A673 (cell line): ENCODE data around the gene SPATA2L. TPM values are rescaled to one million over a fixed set of nuclear protein-coding genes. Genes with fewer than 3 reads are reported as not detected.

Experiments
- BruUV-seq: library from RNA; stranded (reverse); fragments of 400-500 nt; replicated peaks from 2 replicates; lab custom pipeline; 2021; lab: Mats Ljungman, UMichigan
- CTCF ChIA-PET: fragments of 300-600 bp; sonication (Branson Sonifier 250); formaldehyde crosslinking; loops from one replicate; lab custom pipeline; 2022; ENCODE audit warnings: antibody characterized with exemption; lab: Charles Lee
- POLR2A ChIA-PET: fragments of 300-600 bp; sonication (Branson Sonifier 250); formaldehyde crosslinking; loops from one replicate; lab custom pipeline; 2022; ENCODE audit warnings: antibody characterized with exemption; ENCODE audit not compliant: low non-redundant PET; lab: Charles Lee
- DNase-seq: peaks from one replicate; pipeline ENCODE4 v3.0.0-alpha.2; 2015; ENCODE audit warnings: low spot score
- H3K27ac ChIP-seq: fragments of 200-600 bp; sonication (generic); 2 replicates; pipeline ENCODE4 v1.5.1; 2016; ENCODE audit warnings: mixed run types, low read depth, mild to moderate bottlenecking, mixed read lengths, antibody characterized with exemption, low read length; ENCODE audit not compliant: poor library complexity, severe bottlenecking
- H3K27me3 ChIP-seq: fragments of 200-600 bp; sonication (generic); replicated peaks from 2 replicates; pipeline ENCODE4 v1.6.1; 2017; ENCODE audit warnings: mixed run types, low read depth, mild to moderate bottlenecking, mixed read lengths, antibody characterized with exemption, low read length; ENCODE audit not compliant: insufficient read depth, poor library complexity
- H3K36me3 ChIP-seq: fragments of 200-600 bp; sonication (generic); 2 replicates; pipeline ENCODE4 v1.6.1; 2016; ENCODE audit warnings: mixed run types, mild to moderate bottlenecking, mixed read lengths, antibody characterized with exemption, low read length; ENCODE audit not compliant: insufficient read depth, poor library complexity, severe bottlenecking
- H3K4me1 ChIP-seq: fragments of 200-600 bp; sonication (generic); 2 replicates; pipeline ENCODE4 v1.6.1; 2017; ENCODE audit warnings: mixed run types, mild to moderate bottlenecking, mixed read lengths, antibody characterized with exemption, low read length; ENCODE audit not compliant: insufficient read depth, poor library complexity, severe bottlenecking
- H3K4me3 ChIP-seq: fragments of 200-600 bp; sonication (generic); 2 replicates; pipeline ENCODE4 v1.5.1; 2016; ENCODE audit warnings: low read depth, mixed run types, mild to moderate bottlenecking, mixed read lengths, low read length; ENCODE audit not compliant: poor library complexity, severe bottlenecking
- H3K9me3 ChIP-seq: fragments of 200-600 bp; sonication (generic); 2 replicates; pipeline ENCODE4 v1.6.1; 2016; ENCODE audit warnings: mixed run types, low read depth, mild to moderate bottlenecking, mixed read lengths, antibody characterized with exemption, low read length; ENCODE audit not compliant: poor library complexity, severe bottlenecking
- EZH2 ChIP-seq: fragments of 200-600 bp; sonication (generic); IDR thresholded peaks from 2 replicates; pipeline ENCODE4 v1.6.1; 2017; ENCODE audit warnings: borderline replicate concordance, low read depth, mild to moderate bottlenecking, mixed read lengths, antibody characterized with exemption, low read length; ENCODE audit not compliant: poor library complexity, severe bottlenecking
- intact Hi-C: fragments of 100-400 bp; cut with micrococcal nuclease; formaldehyde crosslinking; loops from one replicate; pipeline ENCODE4 v1.10.0; 2022; ENCODE audit not compliant: unreplicated experiment
- total RNA-seq: library from RNA; stranded (reverse); gene quantifications from 2 replicates; pipeline ENCODE4 v1.2.3, GENCODE V29; 2021
- TF ChIP-seq, protein P1 (sequence below): fragments of 300-800, 200-600 bp; sonication (generic); conservative IDR thresholded peaks from 2 replicates; pipeline ENCODE4 v1.5.1; 2017; ENCODE audit warnings: low read depth, mild to moderate bottlenecking, antibody characterized with exemption, low read length, moderate library complexity, mixed read lengths

Gene SPATA2L
- total RNA-seq, 1 experiment from 2014 or later = 19.1 TPM

DNA sequence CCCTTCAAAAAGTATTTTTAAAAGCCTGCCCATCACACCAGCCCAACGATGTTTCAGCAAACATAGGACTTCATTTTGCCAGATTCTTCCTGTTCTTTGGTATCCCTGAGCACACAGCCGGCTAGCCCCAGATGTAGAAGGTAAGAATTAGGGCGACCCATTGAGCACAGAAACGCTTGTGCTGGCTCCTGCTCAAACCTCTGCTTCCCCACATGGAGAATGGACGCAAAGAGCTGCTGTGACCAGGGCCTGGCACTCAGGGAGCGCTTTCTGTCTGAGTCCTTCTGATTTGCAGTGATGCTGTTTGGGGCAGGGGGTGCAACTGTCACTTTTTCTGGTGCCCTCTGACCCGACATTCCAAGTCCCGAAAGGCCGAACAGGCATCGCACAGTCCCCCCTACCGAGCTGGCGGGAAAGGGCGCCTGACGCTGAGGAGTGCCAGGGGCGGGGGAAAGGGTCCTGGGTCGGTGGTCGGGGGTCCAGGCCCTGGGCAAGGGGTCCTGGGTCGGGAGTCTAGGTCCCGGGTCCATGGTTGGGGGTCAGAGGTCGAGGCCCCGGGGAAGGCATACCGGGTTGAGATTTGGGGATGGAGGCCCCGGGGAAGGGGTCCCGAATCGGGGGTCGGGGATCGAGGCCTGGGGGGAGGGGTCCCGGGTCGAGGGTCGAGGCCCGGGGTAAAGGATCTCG is 44.9 kb downstream of the SPATA2L start:
- H3K4me1 ChIP-seq = peaks cover 18% of the 10 kb centered on the region
- peaks cover 25% of the 10 kb centered on the region for H3K36me3 ChIP-seq
- intact Hi-C loops = no loop called here
- H3K27me3 ChIP-seq = no peaks in the 10 kb centered on the region
- CTCF ChIA-PET = interaction anchor here (0.6 kb wide), 2 partner anchors 14 to 15 kb away, joined by 3 to 6 read pairs; no protein-coding TSS in a partner anchor
- POLR2A ChIA-PET = no interaction called here
- TSS peak; percentile 54 for BruUV-seq
- TF ChIP-seq EZH2 = no peak
- peak overlapping the region; percentile 96 for H3K4me3 ChIP-seq
- H3K9me3 ChIP-seq = no peaks in the 10 kb centered on the region
- no peak for DNase-seq
- H3K27ac ChIP-seq = peak overlapping the region; percentile 85

DNA sequence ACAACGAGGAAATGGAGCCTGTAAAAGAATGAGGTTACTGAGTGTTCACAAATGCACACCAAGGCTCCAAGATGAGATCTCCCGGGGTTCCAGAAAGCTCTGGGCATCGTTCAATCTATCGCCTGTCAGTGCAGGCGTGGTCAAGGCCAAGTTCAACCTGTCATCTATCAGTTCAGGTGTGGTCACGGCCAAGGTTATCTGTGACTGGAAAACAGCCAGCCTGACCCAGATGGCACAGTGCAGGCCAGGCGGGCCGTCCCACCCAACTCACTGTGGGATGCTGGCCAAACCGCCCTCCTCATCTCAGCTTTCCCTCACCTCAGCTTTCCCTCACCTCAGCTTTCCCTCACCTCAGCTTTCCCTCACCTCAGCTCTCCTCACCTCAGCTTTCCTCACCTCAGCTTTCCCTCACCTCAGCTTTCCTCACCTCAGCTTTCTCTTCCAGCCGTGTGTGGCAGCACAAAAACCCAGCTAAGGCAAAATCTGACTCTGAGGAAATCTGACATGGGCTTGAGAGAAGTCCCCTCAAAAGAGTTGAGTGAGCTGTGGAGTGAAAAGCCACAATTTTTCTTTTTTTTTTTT is 46.4 kb downstream of the SPATA2L start:
- Histone ChIP-seq H3K36me3 (peaks cover 13% of the 10 kb centered on the region), H3K9me3 (no peaks in the 10 kb centered on the region), H3K4me3 (no peak overlapping the region), H3K27ac (no peak overlapping the region), H3K27me3 (no peaks in the 10 kb centered on the region), H3K4me1 (peaks cover 18% of the 10 kb centered on the region)
- intact Hi-C loops = no loop called here
- no peak for TF ChIP-seq EZH2
- TF ChIP-seq, protein P1, sequence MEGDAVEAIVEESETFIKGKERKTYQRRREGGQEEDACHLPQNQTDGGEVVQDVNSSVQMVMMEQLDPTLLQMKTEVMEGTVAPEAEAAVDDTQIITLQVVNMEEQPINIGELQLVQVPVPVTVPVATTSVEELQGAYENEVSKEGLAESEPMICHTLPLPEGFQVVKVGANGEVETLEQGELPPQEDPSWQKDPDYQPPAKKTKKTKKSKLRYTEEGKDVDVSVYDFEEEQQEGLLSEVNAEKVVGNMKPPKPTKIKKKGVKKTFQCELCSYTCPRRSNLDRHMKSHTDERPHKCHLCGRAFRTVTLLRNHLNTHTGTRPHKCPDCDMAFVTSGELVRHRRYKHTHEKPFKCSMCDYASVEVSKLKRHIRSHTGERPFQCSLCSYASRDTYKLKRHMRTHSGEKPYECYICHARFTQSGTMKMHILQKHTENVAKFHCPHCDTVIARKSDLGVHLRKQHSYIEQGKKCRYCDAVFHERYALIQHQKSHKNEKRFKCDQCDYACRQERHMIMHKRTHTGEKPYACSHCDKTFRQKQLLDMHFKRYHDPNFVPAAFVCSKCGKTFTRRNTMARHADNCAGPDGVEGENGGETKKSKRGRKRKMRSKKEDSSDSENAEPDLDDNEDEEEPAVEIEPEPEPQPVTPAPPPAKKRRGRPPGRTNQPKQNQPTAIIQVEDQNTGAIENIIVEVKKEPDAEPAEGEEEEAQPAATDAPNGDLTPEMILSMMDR = no peak
- ChIA-PET CTCF (interaction anchor here (0.7 kb wide), 2 partner anchors 13 to 15 kb away, joined by 4 read pairs; no protein-coding TSS in a partner anchor), POLR2A (no interaction called here)
- BruUV-seq = no TSS peak
- DNase-seq = no peak

DNA sequence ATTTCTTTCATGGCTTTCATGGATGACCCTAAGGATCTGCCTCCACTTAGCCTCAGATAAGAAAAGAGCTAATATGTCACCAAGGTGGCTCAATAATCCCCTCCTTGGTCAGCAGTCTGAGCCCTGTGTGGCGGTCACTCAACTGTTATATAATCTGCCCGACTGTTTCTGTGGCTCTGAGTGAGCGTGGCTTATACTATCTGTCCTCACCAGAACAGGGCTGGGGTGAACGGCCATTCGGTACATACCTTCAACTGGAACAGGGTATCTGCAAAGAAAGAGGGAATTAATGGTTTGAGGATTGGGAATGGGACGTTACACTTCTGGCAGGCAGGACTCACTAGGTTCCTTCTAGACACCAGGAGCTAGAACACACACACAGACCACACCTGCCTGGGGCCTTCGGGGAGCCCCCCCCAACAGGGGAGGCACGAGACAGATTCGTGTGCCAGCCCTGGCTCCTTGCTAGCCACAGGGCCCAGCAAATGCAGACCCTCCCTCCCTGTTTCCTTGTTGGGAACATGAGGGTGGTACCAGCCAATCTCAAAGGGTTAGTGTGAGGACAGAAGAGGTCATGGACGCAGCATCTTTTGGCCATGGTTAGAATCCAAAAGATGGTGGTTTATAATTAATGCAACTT is 47.7 kb downstream of the SPATA2L start:
- Histone ChIP-seq H3K9me3 (no peaks in the 10 kb centered on the region), H3K4me3 (no peak overlapping the region), H3K27me3 (no peaks in the 10 kb centered on the region), H3K36me3 (peaks cover 4% of the 10 kb centered on the region), H3K27ac (no peak overlapping the region), H3K4me1 (peaks cover 12% of the 10 kb centered on the region)
- POLR2A ChIA-PET = no interaction called here
- CTCF ChIA-PET = no interaction called here
- no TSS peak for BruUV-seq
- intact Hi-C loops = no loop called here
- TF ChIP-seq, protein P1 = no peak
- TF ChIP-seq EZH2 = no peak
- DNase-seq = no peak
